OCI-LY3 (cell line): ENCODE data around the gene PLCB4.

Experiments
- EZH2phosphoT487 ChIP-seq: fragments of 200-600 bp; shearing (Covaris generic); IDR thresholded peaks from 2 replicates; pipeline ENCODE4 v1.6.1; 2018; ENCODE audit warnings: antibody characterized with exemption, mixed run types, low read depth
- TF ChIP-seq, protein P1 (sequence below): fragments of 200-600, 300-600 bp; sonication (generic); IDR thresholded peaks from 2 replicates; pipeline ENCODE4 v1.5.1; 2014; ENCODE audit warnings: antibody characterized with exemption, low read length, low read depth

DNA sequence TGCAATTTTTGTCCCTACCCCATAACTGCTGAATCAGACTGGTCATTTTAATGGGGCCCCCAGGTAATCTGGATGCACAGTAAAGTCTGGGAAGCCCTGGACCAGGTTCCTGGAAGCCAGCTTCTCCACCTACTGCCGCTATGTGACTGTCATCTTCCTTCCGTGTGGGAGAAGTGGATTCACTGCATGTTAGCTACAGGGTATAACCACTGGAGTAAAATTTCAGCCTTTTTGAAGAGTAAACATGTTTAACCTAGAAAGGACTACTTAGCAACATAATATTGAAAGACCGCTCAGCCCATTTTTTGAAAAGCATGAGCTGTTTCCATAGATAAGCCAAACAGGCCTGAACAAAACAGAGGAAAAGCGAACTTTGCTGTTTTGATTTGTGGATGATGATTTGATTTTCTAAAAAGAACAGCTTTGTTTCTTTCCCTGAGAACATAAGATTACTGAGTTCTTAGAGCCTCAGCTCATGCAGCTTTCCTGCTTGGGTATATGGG, 208.1 kb downstream of the PLCB4 start:
- TF ChIP-seq, protein P1, sequence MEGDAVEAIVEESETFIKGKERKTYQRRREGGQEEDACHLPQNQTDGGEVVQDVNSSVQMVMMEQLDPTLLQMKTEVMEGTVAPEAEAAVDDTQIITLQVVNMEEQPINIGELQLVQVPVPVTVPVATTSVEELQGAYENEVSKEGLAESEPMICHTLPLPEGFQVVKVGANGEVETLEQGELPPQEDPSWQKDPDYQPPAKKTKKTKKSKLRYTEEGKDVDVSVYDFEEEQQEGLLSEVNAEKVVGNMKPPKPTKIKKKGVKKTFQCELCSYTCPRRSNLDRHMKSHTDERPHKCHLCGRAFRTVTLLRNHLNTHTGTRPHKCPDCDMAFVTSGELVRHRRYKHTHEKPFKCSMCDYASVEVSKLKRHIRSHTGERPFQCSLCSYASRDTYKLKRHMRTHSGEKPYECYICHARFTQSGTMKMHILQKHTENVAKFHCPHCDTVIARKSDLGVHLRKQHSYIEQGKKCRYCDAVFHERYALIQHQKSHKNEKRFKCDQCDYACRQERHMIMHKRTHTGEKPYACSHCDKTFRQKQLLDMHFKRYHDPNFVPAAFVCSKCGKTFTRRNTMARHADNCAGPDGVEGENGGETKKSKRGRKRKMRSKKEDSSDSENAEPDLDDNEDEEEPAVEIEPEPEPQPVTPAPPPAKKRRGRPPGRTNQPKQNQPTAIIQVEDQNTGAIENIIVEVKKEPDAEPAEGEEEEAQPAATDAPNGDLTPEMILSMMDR = no peak
- no peak for TF ChIP-seq EZH2phosphoT487
